Thyroid gland (tissue), 4 donors: Measurements from ENCODE around the gene ZC3H7A. TPM values are rescaled to one million over a fixed set of nuclear protein-coding genes. Genes with fewer than 3 reads are reported as not detected.
A peak's percentile ranks its signal among the peaks of the same experiment; 100 is the strongest.

ENCODE experiments used
- DNase-seq, 2 donors: peaks; one replicate each; pipeline ENCODE4 v3.0.0-alpha.2; 2019
- H3K27ac ChIP-seq, 3 donors: fragments of 200-600 bp; sonication (generic); 1 replicate in 2 of 3; 2 replicates in 1 of 3; pipeline ENCODE4 v1.5.1; 2016 to 2019; ENCODE audit warnings: mild to moderate bottlenecking in 1 of 3, moderate library complexity in 1 of 3
- H3K27me3 ChIP-seq: fragments of 200-600 bp; sonication (generic); one replicate; pipeline ENCODE4 v1.5.1; 2019
- H3K36me3 ChIP-seq, 2 donors: fragments of 200-600 bp; sonication (generic); one replicate each; pipeline ENCODE4 v1.5.1; 2016 to 2019
- H3K4me1 ChIP-seq, 2 donors: fragments of 200-600 bp; sonication (generic); one replicate each; pipeline ENCODE4 v1.5.1; 2017 to 2019
- H3K4me3 ChIP-seq, 3 donors: fragments of 200-600 bp; sonication (generic); replicated peaks in 1 of 3; 1 replicate in 2 of 3; 2 replicates in 1 of 3; pipeline ENCODE4 v1.5.1; 2016; ENCODE audit warnings: mild to moderate bottlenecking in 1 of 3
- H3K9me3 ChIP-seq: fragments of 200-600 bp; sonication (generic); one replicate; pipeline ENCODE4 v1.5.1; 2017
- POLR2A ChIP-seq, 2 donors: fragments of 450-650 bp; IDR thresholded peaks; one replicate each; pipeline ENCODE4 v1.6.1; 2017; ENCODE audit warnings: antibody characterized with exemption in 2 of 2, mild to moderate bottlenecking in 2 of 2, moderate library complexity in 1 of 2
- WGBS, 2 donors: methylation state at CpG; one replicate each; pipeline ENCODE4 v1.1.5; 2017; 5-methylcytosine and 5-hydroxymethylcytosine counted together
- intact Hi-C: fragments of 100-400 bp; cut with DNase I; formaldehyde crosslinking; loops from one replicate; pipeline ENCODE4 v1.15.1; 2023
- total RNA-seq, 4 donors: library from RNA; depleted of rRNA; stranded (reverse); fragments of >200 nt; gene quantifications; one replicate each; pipeline ENCODE4 v1.2.3, GENCODE V29; 2016
- TF ChIP-seq, protein P1 (sequence below), 6 experiments: fragments of 200-600 bp in 3 of 6; fragments of 450-650 bp in 3 of 6; sonication (generic) in 3 of 6; IDR thresholded peaks; one replicate each; pipeline ENCODE4 v1.5.1; 2016 to 2019; ENCODE audit warnings: antibody characterized with exemption in 6 of 6, mild to moderate bottlenecking in 2 of 6, inconsistent platforms in 1 of 6, moderate library complexity in 1 of 6

The ZC3H7A gene
- total RNA-seq, 4 donors from 2014 or later, result 48.9 to 105 (median 62.7) TPM

DNA sequence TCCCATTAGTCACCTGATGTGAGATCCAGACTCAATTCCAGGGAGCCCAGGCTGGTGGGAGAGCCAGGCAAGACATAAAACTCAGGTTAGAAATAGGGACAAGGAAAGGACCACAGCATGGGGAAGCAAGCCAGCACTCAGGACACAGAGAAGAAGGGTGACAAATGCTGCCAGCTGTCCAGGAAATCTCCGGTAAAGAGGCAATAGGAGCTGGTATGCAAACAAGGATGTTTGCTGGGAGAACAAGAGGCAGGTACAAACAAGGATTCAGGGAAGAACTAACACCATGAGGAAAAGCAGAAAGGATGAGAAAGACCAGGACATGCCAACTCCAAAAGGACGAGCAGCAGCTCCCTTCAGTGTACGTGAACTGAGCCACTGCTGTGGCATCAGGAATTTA lies 44.2 kb downstream of the ZC3H7A start:
- H3K4me1 ChIP-seq, result peaks cover 15 to 17% of the 10 kb centered on the region in 2 donors
- no peaks in the 10 kb centered on the region for H3K27me3 ChIP-seq
- TF ChIP-seq, protein P1, sequence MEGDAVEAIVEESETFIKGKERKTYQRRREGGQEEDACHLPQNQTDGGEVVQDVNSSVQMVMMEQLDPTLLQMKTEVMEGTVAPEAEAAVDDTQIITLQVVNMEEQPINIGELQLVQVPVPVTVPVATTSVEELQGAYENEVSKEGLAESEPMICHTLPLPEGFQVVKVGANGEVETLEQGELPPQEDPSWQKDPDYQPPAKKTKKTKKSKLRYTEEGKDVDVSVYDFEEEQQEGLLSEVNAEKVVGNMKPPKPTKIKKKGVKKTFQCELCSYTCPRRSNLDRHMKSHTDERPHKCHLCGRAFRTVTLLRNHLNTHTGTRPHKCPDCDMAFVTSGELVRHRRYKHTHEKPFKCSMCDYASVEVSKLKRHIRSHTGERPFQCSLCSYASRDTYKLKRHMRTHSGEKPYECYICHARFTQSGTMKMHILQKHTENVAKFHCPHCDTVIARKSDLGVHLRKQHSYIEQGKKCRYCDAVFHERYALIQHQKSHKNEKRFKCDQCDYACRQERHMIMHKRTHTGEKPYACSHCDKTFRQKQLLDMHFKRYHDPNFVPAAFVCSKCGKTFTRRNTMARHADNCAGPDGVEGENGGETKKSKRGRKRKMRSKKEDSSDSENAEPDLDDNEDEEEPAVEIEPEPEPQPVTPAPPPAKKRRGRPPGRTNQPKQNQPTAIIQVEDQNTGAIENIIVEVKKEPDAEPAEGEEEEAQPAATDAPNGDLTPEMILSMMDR (IDR thresholded peaks at IDR 0.05), result no peak
- no peak for TF ChIP-seq POLR2A (IDR thresholded peaks at IDR 0.05)
- peaks cover 48 to 51% of the 10 kb centered on the region in 2 donors for H3K36me3 ChIP-seq
- WGBS, 2 donors, result 94 to 96% methylated on average over 3 of the region's 3 CpGs
- DNase-seq, result no peak
- no peaks in the 10 kb centered on the region for H3K9me3 ChIP-seq
- intact Hi-C loops, result no loop called here
- H3K4me3 ChIP-seq, result no peak overlapping the region
- no peak overlapping the region for H3K27ac ChIP-seq

DNA sequence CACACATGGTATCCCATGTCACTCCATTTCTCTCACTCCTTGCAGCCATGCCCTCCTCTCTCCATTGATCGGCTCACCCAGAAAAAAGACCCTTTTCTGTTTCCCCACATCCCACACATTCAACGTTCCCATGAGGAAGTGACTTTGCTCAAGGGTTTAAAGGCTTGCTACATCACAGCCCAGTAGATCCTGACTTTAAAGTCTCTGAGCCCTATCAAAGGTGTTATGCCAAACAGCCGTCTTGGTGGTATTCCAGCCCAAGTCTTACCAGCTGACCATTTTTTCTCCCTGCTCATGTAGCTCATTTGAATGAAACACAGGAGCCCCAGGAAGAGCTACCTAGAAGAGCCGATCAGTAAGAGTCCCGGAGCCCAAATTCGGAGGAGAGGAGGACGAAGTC lies 47.0 kb downstream of the ZC3H7A start:
- Histone ChIP-seq H3K9me3 (no peaks in the 10 kb centered on the region), H3K27ac (peak overlapping the region in 1 of 3 donors; percentile 11), H3K4me3 (no peak overlapping the region), H3K36me3 (peaks cover 29 to 35% of the 10 kb centered on the region in 2 donors), H3K4me1 (peaks cover 13 to 14% of the 10 kb centered on the region in 2 donors), H3K27me3 (no peaks in the 10 kb centered on the region)
- 94 to 97% methylated on average over 7 of the region's 7 CpGs for WGBS, 2 donors
- intact Hi-C loops, result no loop called here
- no peak for TF ChIP-seq POLR2A (IDR thresholded peaks at IDR 0.05)
- TF ChIP-seq, protein P1 (IDR thresholded peaks at IDR 0.05), result no peak
- no peak for DNase-seq

- 83 to 85% methylated on average over 13 of the region's 13 CpGs for whole genome bisulfite sequencing, 2 donors
- Histone ChIP-seq H3K4me3 (no peak overlapping the region), H3K27ac (peak overlapping the region; percentile 43 to 91 (median 65)), H3K36me3 (peaks cover 29 to 35% of the 10 kb centered on the region in 2 donors), H3K9me3 (no peaks in the 10 kb centered on the region), H3K27me3 (no peaks in the 10 kb centered on the region), H3K4me1 (peaks cover 14 to 17% of the 10 kb centered on the region in 2 donors)
- no peak for TF ChIP-seq POLR2A (IDR thresholded peaks at IDR 0.05)
- TF ChIP-seq, protein P1 (IDR thresholded peaks at IDR 0.05), result no peak
- intact Hi-C loops, result no loop called here
- DNase-seq, result peak; percentile 64 to 71
Measured at GRCh38 chr16:11748404-11749254, 48.4 kb downstream of the ZC3H7A start.

- H3K27me3 ChIP-seq, result no peaks in the 10 kb centered on the region
- TF ChIP-seq, protein P1 (IDR thresholded peaks at IDR 0.05), result no peak
- H3K4me3 ChIP-seq, result no peak overlapping the region
- DNase-seq, result no peak
- WGBS, 2 donors, result 77 to 84% methylated on average over 7 of the region's 7 CpGs
- intact Hi-C loops, result no loop called here
- peaks cover 19 to 23% of the 10 kb centered on the region in 2 donors for H3K4me1 ChIP-seq
- H3K9me3 ChIP-seq, result no peaks in the 10 kb centered on the region
- peaks cover 29 to 31% of the 10 kb centered on the region in 2 donors for H3K36me3 ChIP-seq
- peak overlapping the region; percentile 43 to 91 (median 65) for H3K27ac ChIP-seq
Measured at GRCh38 chr16:11747949-11748403, 49.1 kb downstream of the ZC3H7A start.

GRCh38 chr16:11744075-11744470 lies 53.0 kb downstream of the ZC3H7A start:
- H3K27me3 ChIP-seq, result no peaks in the 10 kb centered on the region
- TF ChIP-seq, protein P1 (IDR thresholded peaks at IDR 0.05), result no peak
- no peak for TF ChIP-seq POLR2A (IDR thresholded peaks at IDR 0.05)
- intact Hi-C loops, result loop anchor here (5.0 kb wide), 1 partner anchor 53 kb away; the partner anchor contains the start of gene ZC3H7A
- H3K27ac ChIP-seq, result peak overlapping the region in 2 of 3 donors; percentile 99
- peaks cover 0 to 2% of the 10 kb centered on the region in 2 donors for H3K36me3 ChIP-seq
- H3K4me3 ChIP-seq, result no peak overlapping the region
- no peaks in the 10 kb centered on the region for H3K9me3 ChIP-seq
- 91 to 94% methylated on average over 5 of the region's 5 CpGs for WGBS, 2 donors
- no peak for DNase-seq
- peaks cover 34 to 43% of the 10 kb centered on the region in 2 donors for H3K4me1 ChIP-seq
